Measurements from ENCODE around the gene TIGD4.

The TIGD4 gene

DNA sequence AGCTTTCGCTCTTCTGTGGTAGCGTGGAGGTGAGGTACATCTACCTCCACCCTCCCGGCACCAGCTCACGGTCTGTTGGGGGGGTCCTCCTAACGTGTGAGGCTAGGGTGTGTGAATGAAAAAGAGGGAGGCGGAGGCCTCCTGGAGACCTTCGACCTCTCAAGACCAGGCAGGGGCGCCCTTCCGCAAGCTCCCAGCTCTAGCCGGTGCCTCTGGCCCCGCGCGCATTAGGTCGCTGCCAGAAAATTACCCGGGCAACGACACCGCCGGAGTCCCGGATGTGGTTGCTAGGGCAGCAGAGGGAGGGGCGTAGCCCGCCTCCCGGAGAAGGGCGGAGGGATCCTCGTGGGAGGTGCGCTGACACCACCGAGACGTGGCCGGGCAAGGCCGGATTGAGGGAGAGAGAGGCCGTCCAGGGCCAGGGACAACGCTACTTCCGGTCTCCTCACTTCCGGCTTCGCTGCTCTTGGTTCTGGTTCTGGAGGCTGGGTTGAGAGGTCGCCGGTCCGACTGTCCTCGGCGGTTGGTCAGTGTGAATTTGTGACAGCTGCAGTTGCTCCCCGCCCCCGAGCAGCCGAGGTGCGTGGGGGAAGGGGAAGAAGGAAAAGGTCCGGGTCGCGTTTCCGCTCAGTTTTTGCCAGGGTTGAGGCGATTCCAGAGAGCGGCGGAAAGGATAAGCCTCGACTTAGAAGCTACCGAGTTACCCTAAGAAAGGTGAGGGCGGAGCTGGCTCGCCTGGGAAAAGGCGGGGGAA is at the start of gene TIGD4, which contains the start of gene ARFIP1:
TIGD4 (minus strand) TSS at position 218 of the 754 bp plus-strand sequence. CDS start 8,726 bp downstream, outside the sequence.
ARFIP1 (plus strand) TSS at position 442 of the 754 bp plus-strand sequence. CDS start 49,680 bp downstream, outside the sequence.
- DNase-seq, result peak; percentile 96

DNA sequence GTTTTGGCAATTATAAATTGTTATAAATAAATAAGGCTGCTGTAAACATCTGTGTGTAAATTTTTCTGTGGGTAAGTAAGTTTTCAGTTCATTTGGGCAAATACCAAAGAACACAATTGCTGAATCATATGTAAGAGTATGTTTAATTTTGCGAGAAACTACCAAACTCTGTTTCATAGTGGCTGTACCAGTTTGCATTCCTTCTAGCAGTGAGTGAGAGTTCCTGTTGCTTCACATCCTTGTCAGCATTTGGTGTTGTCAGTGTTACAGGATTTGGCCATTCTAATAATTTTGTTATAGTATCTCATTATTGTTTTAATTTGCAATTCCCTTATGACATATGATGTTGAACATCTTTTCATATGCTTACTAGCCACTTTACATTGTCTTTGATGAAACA is 48.6 kb upstream of the TIGD4 start:
- no peak for DNase-seq

DNA sequence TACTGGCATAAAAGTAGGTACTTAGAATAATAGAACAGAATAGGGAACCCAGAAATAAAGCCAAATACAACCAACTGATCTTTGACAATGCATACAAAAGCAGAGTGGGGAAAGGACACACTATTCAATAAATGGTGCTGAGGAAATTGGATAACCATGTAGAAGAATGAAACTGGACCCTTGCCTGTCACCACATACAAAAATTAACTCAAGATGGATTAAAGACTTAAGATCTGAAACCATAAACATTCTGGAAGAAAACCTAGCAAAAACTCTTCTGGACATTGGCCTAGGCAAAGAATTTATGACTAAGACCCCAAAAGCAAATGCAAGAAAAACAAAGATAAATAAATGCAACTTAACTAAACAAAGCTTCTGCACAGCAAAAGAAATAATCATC is 45.8 kb upstream of the TIGD4 start:
- DNase-seq, result no peak

DNA sequence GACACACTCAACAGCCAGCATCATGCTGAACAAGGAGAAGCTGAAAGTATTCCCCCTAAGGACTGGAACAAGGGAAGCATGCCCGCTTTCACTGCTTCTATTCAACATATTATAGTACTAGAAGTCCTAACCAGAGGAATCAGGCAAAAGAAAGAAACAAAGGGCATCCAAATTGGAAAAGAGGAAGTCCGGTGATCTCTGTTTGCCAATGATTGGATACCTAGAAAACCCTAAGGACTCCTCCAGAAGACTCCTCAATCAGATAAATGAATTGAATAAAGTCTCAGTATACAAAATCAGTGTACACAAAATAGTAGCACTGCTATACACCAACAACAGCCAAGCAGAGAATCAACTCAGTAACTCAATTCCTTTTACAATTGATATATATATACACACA is 45.0 kb upstream of the TIGD4 start:
- DNase-seq, result no peak

DNA sequence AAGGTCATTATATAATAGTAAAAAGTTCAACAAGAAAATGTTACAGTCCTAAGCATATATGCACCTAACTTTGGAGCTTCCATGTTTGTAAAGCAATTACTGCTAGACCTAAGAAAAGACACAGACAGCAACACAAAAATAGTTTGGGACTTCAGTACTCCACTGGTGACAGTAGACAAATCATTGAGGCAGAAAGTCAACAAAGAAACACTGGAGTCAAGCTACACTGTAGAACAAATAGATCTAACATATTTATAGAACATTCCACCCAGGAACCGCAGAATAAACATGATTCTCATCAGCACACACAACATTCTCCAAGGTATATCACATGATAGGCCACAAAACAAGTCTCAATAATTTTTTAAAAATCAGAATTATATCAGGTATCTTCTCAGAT is 42.8 kb upstream of the TIGD4 start:
- DNase-seq, result no peak

DNA sequence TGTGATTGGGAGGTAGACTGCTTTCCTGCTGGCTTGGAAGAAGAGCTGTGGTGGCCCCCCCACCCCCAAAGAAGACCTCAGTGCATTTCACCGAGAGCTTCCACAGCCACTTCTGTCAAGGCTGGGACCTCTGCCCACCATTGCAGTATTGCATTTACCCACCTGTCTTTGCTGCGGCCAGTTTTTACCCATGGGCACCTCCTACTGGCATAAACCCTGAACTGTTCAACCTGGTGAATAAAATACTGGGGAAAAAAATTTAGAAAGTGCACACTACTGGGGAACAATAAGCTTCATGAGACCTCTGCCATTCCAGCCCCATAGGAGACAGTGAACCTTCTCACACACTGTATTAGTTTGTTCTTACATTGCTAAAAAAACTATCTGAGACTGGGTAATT is 40.5 kb upstream of the TIGD4 start:
- DNase-seq, result no peak

DNA sequence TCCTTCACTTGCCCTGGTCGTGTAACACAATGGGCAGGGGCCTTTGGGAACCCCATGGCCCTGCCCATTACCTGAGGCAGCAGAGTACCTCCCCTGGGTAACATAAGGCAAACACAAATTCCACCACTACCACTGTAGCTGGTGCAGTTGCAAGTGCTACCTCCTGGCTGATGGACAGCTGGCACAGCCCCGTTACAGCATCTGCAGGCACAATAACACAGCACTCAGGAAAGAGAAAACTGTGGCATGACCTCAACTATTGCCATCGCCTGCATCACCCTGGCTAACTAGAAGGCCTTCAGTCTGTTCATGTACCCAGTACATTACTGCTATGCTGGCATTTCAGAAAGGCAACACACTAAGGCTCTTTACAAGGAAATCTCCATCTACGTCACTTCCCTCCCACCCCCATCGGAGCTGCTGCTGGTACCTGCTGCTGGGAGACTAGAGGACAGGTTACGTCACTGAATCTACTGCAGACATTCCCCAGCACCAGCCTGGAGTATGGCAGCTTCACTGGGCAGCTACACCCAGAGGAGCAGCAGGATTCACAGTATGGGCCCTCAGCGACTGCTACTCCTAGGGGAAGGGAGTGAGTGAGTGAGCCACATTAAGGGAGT is 39.6 kb upstream of the TIGD4 start:
- no peak for DNase-seq

DNA sequence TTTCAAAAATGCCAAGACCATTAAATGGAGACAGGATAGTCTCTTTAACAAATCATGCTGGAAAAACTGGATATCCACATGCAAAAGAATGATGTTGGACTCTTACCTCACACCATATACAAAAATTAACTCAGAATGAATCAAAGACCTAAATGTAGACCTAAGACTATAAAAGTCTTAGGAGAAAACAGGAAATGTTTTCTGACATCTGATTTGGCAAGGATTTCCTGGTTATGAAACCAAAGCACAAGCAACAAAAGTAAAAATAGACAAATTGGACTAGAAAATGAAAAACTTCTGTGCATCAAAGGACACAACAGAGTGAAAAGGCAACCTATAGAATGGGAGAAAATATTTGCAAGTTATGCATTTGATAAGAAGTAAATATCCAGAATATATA is 37.8 kb upstream of the TIGD4 start:
- DNase-seq, result peak; percentile 8

DNA sequence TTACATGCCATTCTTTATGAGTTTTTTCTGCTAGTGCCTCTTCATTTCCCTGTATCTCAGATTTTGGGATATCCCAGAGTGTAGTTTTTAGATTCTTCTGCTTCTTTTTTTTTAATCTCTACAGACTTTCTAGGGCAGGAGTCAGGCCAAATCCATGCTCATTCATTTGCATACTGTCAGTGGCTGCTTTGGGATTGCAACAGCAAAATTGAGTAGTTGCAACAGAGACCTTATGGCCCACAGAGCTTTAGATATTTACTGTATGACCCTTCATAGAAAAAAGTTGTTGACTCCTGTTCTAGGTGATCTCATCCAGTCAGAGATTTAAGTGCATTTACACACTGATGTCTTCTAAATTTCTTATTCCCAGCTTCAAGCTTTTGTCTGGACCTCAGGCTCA is 35.5 kb upstream of the TIGD4 start:
- DNase-seq, result no peak

DNA sequence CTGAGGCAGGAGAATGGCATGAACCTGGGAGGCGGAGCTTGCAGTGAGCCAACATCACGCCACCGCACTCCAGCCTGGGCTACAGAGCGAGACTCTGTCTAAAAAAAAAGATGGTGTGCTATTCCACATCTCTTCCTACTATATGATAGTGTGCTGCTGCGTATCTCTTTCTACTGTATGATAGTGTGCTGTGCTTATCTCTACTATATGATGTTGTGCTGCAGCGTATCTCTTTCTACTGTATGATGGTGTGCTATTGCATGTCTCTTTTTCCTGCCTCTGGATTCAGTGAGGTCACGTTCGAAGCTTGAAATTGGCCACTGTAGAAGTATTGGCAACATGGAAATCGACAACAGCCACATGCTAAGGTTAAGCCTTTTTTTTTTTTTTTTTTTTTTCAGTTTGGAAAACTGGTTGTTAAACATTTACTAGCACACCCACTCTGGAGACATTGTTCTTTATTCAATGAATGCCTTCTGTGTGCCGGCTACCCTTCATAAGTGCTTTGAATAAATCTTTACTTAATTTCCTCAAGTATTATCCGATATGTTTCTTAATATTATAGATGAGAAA is 31.3 kb upstream of the TIGD4 start:
- DNase-seq, result no peak

DNA sequence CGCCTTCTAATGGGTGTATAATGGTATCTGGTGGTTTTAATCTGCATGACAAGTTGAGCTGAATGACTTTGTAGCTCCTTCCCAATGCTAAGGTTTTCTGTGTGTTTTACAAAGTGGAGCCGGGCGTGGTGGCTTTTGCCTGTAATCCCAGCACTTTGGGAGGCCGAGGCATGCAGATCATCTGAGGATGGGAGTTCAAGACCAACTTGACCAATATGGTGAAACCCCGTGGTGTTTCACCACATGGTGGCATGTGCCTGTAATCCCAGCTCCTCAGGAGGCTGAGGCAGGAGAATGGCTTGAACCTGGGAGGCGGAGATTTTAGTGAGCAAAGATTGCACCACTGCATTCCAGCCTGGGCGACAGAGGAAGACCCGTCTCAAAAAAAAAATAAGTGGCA is 29.1 kb upstream of the TIGD4 start:
- DNase-seq, result no peak

DNA sequence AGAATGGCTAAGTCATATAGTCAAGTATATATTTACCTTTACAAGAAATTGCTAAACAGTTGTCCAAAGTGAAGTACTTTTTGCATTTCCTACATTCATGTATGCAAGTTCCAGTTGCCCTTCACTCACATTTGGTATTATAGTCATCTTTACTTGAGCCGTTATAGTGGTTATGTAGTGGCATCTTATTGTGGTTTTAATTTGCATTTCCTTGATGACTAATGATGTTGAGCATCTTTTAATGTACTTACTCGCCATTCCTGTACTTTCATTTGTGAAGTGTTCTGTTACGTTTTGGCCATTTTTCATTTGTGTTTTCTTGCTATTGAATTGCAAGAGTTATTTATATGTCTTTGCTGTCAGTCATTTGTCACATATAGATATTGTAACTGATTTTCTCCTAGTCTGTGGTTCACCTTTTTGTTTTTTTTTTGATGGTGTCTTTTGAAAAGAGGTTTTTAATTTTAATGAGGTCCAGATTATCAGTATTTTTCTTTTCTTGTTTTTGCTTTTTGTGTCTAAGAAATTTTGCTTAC is 27.8 kb upstream of the TIGD4 start:
- peak; percentile 70 for DNase-seq

DNA sequence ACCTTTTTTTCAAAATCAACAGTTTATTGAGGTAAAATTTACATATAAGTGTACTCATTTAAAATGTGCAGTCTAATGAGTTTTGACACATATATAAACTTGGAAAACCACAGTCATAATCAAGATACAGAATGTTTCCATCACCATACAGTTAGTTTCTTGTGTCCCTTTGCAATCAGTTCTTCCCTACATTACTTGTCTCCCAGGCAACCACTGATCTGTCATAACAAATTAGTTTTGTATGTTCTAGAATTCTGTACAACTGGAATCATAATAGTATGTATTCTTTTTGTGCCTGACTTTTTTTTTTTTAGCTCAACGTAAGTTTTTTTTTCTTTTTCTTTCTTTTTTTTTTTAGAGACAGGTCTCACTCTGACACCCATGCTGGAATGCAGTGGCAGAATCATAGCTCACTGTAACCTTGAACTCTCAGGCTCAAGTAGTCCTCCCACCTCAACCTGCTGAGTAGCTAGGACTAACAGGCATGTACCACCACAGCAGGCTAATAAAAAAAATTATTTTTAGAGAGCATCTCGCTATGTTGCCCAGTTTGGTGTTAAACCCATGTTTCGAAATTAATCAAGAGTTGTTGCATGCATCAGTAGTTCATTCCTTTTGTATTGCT is 27.1 kb upstream of the TIGD4 start:
- DNase-seq, result no peak

DNA sequence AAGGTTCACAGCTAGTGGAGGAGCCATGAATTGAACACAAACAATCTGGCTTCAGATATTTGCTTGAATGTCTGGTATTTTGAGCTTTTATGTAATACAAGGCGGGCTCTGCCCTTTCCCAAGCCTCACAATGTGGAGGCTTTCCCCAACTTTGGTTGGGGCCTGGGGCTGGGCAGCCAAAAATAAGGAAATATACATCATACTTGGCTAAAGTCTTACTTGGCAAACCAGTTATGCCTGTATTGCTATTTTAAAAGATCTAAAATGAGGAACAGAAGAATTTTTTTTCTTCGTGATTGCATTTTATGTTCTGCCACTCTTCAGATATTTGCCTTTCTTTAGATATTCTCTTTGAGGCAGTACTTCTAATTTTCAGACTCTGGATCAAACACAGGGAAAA is 26.3 kb upstream of the TIGD4 start:
- no peak for DNase-seq

DNA sequence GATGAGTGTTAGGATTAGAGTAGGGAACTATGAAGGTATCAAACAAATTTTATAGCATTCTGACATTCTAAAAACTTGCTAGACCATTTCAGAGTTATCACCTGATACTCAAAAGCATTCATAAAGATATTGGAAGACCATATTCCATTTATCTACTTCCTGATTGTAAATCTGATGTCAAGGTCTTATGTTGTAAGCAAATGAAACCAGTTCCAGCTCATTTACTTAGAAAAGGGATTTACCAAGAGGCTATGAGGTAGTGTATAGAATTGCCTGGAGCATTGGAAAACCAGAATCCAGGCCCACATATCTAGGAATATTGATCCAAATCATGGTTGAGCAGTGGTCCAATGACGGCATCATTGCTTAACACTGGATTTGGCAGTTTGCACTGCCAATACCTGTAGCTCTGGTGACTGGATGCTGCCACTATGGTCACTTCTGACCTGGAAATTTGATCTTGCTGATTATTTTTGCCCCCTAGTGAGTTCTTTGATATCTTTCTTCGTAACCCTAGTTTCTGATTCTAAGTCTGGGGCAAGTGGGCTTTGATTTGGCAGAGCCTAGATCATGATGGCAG is 25.6 kb upstream of the TIGD4 start:
- DNase-seq, result no peak

DNA sequence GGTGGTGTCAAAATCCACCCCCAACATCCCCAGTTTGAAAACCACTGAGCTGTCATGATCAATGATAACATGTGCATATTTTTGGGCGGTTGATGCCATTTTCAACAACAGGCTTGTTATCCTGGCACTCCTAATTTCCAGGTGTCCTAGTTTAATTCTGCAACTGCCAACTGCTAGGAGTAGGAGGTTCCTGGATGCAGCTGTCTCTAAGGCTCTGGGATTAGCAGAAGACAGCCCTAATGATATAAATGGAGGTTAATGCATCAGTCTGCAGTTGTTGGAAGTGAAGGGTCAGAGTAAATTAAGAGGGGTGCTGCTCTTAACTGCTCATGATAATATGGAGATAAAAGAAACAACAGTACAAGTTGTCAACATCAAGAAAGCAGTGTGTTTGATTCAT is 24.0 kb upstream of the TIGD4 start:
- DNase-seq, result no peak

DNA sequence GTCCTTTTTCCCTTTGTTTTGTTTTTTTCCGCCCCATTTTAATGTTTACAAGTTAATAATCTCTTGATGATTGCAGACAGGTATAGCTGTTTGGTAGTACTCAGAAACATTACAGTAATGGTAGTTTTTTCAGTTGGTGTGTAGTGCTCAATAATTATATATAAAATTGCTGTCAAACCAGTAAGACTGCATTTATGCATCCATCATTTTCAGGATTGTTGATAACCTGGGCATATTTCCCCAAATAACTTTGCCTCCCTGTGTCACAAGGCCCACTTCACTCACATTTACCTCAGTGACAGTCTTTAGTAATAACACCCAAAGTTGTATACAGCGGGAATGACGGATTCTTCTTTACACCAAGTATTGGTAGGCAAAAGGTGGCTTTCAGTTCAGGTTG is 16.4 kb upstream of the TIGD4 start:
- no peak for DNase-seq

DNA sequence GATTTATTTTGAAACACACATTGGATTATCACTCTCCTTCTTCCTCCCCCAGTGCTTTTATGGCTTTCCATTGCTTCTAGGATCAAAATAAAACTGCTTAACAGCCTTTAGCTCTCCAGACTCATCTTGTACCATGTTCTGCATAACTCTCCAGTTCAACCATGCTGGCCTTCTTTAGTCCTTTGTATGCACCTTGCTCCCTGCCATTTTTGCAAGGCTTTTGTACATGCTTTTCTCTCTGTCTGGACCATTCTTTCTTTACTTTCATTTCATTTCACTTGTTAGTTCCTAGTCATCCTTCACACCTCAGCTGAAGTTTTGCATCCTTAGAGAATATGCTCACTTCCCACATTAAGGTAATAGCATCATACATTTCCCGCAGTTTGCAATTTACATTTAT is 7.1 kb upstream of the TIGD4 start:
- no peak for DNase-seq

DNA sequence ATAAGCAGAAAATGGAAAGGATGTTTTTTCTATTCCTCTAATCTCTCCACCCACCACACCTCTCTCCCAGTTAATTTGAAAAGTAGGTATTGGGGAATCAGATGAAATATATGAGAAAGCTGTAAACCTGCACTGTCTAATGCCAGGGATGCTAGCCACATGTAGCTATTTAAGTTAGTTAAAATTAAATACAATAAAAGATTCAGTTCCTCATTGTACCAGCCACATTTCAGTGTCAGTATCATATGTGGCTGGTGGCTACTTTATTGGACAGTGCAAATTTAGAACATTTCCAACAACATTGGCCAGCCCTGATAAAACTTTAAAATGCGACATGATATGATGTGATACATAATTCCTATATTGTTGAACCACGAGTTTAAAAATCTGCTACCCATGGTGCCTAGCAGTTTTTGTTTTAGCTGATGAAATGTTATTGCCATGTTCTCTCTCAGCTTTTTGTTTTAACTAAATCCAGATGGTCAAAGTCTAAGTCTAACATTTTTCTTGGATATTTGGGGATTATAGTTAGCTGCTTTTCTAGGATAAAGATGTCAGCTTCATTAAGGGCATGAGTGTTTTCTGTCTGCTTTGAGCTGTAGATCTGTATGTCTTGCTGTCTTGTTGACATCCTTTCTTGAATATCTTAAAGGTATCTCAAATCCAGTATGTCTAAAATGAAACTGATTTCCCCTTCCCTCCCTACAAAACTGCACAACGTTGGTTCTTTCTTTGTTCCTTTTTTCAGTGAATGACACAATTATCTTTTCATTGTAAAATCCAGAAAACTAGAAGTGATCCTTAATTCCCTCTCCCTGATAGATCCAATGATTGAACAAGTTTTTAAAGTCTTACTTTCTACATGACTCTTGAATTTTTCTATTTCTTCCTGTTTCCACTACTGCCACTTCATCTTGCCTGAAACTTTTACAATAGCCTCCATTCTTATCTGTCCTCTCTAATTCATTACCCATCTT is 6.4 kb upstream of the TIGD4 start:
- DNase-seq, result peak; percentile 61

DNA sequence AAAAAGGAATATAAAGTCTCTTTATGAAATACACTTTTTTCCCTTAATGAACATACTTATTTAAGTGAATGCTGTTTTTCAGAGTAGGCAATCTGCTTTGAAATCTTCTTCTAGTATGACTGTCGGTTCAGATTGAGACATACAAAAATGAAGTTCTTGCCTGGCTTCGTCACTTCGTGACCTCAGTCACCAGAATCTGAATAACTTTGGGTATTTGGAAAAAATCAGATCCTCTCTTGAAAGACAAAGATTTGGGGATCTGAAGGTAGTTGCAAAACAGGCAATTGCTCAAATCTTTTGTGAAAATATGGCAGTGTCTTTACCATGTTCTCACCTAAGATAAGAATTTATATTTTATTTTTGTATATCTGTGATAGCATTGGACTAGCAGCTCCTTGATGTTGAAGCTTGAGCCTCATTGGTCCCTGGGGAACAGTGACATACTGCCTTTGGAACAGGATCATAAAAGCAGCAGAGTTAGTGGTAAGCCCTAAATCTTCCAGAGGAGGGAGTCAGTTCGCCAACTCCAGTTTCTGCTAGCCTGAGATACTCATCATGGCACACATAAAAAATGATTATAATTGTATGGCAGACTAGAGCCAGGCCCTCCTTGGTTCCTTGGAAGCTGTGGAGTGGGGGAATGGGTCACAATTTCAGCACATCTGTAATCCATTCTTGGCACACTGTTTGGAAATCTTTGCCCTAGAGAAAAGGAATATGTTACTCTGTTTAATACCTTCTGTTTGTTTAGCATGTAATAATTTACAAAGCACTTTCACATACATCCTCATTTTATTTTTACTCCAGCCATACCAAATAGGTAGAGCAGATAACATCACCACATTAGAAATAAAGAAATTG is 5.2 kb upstream of the TIGD4 start:
- DNase-seq, result peak; percentile 75

DNA sequence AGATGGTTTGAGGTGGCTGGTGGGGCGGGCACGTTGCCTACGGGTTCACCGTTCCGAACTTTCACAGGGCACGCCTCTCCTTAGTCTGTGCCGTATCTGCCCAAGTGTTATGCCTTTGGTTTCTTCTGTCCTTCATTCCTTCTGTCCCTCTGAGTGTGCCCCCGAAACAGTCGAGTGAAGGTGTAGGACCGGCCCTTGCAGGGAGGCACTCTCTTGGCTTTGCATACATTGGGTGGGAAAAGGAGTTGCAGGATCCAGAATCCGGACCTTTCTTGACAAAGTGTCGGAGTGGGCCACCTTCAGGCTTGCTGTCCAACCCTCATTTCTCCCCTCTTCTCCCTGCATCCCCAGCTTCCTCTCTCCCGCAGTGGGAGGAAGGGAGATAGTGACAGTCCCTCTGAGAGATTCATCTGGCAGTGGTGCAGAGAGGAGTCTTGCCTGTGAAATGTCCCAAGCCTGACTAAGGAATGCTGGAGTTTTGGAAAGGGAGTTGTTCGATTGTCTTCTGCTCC is 793 bp upstream of the TIGD4 start:
- peak; percentile 30 for DNase-seq

All from fibroblast of skin of right quadriceps (primary cell).